H1 (cell line): Measurements from ENCODE around the gene ACADVL. TPM values are rescaled to one million over a fixed set of nuclear protein-coding genes. Genes with fewer than 3 reads are reported as not detected.

Source experiments
- ASH2L ChIP-seq: fragments of 200-600, 300-600 bp; sonication (generic); IDR thresholded peaks from one replicate; pipeline ENCODE4 v1.7.1; 2017; ENCODE audit warnings: low read length
- EZH2 ChIP-seq: fragments of 200-600 bp; sonication (generic); IDR thresholded peaks from 2 replicates; pipeline ENCODE4 v1.7.1; 2012; ENCODE audit warnings: low read depth, mild to moderate bottlenecking, moderate library complexity, low read length, inconsistent platforms; ENCODE audit not compliant: severe bottlenecking
- NRF1 ChIP-seq: IDR thresholded peaks from 2 replicates; pipeline ENCODE4 v1.6.1; 2011; ENCODE audit warnings: mild to moderate bottlenecking, low read depth, low read length, improper control_type of control experiment
- POU5F1 ChIP-seq: IDR thresholded peaks from 2 replicates; pipeline ENCODE4 v1.6.1; 2011; ENCODE audit warnings: low read depth, mild to moderate bottlenecking, low read length, moderate library complexity
- SIN3A ChIP-seq, 2 experiments: IDR thresholded peaks in 1 of 2; conservative IDR thresholded peaks in 1 of 2; 2 replicates each; pipeline ENCODE4 v1.6.1; 2011 to 2012; ENCODE audit warnings: low read length in 2 of 2, improper control_type of control experiment in 1 of 2, low read depth in 1 of 2, mild to moderate bottlenecking in 1 of 2
- polyA plus RNA-seq, 7 experiments: library from polyadenylated mRNA; depleted of rRNA in 3 of 7; stranded (reverse) in 5 of 7; unstranded in 2 of 7; fragments of >200 nt in 5 of 7; fragments of 200-250 nt in 2 of 7; gene quantifications; 1 replicate in 5 of 7; 2 replicates in 1 of 7; 4 replicates in 1 of 7; pipeline versions ENCODE4 v1.2.1 to v1.2.3, GENCODE V29; 2011 to 2013; ENCODE audit warnings: missing spikeins in 2 of 7, mixed read lengths in 2 of 7
- total RNA-seq: library from RNA; stranded (reverse); fragmentation: NEBNext Ultra II Directional; extraction: Animal tissue kit (Norgen Biotek cat#: 25700); gene quantifications from 2 replicates; pipeline ENCODE4 v1.2.1, GENCODE V29; 2021

The ACADVL gene
- total and polyA plus RNA-seq, 2 of the 8 experiments (the other 6 are each of a cell fraction or from before 2014, with no cell fraction given): 181 to 231 TPM

GRCh38 chr17:7203391-7203790, 16.3 kb upstream of the ACADVL start (continued):
- TF ChIP-seq EZH2: no peak
- no peak for TF ChIP-seq SIN3A (conservative IDR thresholded peaks at IDR 0.05 in 1 of 2, IDR thresholded peaks at IDR 0.05 in 1 of 2; ENCODE audit: low read depth in 1 of 2, low read length in 2 of 2)
- TF ChIP-seq NRF1: no peak
- no peak for TF ChIP-seq POU5F1
- TF ChIP-seq ASH2L: no peak
